Effector CD4-positive, alpha-beta T cell (primary cell): Measurements from ENCODE around the gene GPALPP1.
"Not testable (repeated sequence)": the region's sequence is repeated elsewhere in the genome, so short reads cannot be mapped to it uniquely, and the experiment has no call there.

ENCODE experiments used
- DNase-seq: peaks from one replicate; pipeline ENCODE4 v3.0.0-alpha.2; 2020
- total RNA-seq: gene quantifications from one replicate; lab custom pipeline; 2026; lab: John Stamatoyannopoulos, UW

GPALPP1 gene, protein sequence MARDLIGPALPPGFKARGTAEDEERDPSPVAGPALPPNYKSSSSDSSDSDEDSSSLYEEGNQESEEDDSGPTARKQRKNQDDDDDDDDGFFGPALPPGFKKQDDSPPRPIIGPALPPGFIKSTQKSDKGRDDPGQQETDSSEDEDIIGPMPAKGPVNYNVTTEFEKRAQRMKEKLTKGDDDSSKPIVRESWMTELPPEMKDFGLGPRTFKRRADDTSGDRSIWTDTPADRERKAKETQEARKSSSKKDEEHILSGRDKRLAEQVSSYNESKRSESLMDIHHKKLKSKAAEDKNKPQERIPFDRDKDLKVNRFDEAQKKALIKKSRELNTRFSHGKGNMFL
- 36.8 reads per million, percentile 61 among the genes with 10 or more reads in this experiment for total RNA-seq

DNA sequence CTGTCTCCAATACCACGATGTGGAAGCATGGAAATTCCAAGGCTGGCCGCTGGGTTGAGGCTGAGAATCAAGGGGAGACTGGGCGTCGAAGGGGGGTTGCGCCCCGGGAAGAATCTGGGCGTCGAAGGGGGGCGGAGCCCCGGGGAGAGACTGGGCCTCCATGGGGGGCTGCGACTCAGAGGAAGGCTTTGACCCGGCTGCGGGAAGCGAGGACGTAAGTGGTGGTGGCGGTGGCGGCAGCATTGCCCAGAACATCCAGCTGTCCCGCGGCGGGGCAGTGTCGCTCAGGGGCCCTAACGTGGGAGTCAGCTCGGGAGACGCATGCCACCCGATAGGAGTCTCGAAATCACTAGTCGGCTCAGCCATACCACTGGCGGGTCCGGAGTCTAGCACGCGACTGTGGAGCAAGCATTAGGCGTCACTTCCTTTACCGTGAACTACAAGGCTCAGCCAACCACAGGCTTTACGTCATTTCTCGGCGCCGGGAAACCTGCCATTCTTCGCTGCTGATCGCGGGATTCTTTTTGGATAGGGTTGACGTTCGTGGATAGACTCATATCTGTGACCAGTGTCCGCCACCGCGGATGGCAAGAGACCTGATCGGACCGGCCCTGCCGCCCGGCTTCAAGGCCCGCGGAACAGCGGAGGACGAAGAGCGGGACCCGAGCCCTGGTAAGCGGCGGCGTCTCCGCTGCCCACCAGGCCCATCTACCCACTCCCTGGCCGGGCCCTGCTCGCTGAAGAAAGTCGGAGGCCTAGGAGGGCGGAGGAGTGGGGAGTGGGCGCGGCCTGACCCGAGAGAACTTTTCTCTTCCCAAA is at the start of gene GPALPP1, which contains the start of gene NUFIP1:
Gene GPALPP1 (plus strand): TSS at position 468 of the 819 bp plus-strand sequence. CDS start 117 bp downstream, at position 585.
Gene NUFIP1 (minus strand): TSS at position 401 of the 819 bp plus-strand sequence. CDS start 35 bp downstream, at position 366.
- DNase-seq, result peak; percentile 93

DNA sequence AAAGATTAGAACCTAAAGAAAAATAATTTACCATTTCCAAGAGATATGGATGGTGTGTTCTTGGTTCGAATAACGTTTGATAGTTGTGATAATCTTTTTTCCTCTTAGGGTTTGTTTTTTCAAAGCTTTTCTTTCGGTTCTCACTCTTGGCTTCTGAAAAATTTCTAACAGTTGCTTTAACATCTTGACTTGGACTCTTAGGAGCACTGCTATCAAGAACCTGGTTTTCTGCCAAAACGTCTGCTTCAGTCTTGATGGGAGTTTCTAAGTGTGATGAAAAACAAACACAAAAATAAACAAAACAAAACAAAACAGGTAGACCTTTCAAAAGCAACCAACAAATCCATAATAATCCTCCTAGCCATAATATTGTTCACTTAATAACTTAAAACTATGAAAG is 45.9 kb upstream of the GPALPP1 start:
- not testable (repeated sequence) for DNase-seq

DNA sequence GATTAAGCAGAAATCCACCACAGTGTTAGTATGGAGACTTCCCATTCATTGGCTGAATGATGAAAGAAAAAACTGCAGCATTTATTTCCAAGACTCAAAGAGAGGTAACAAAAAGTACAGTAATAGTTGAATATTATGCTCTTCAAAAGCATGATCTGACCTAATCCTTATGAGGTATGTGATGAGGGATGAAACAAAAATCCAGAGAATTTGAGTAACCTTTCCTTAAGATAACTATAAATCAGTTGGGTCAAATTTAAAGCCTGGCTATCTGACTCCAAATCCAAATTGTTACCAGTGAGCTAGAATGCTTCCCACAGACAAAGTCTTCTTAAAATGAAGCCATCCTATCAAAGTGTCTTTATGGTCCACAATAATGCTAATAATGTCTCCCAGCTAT is 38.2 kb upstream of the GPALPP1 start:
- no peak for DNase-seq

DNA sequence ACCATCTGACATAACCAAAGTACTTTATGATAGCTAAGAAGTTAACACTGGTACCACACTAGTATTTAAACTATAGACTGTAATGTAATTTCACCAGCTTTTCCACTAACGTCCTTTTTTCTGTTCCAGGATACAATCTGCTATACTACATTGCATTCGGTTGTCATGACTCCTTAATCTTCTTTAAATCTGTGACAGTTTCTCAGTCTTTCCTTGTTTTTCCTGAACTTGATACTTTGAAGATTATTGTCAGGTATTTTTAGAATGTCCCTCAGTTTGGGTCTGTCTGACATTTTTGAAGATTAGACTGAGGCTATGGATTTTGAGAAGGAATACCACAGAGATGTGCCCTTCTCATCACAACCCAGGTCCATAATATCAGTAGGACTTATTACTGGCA is 36.7 kb upstream of the GPALPP1 start:
- no peak for DNase-seq

DNA sequence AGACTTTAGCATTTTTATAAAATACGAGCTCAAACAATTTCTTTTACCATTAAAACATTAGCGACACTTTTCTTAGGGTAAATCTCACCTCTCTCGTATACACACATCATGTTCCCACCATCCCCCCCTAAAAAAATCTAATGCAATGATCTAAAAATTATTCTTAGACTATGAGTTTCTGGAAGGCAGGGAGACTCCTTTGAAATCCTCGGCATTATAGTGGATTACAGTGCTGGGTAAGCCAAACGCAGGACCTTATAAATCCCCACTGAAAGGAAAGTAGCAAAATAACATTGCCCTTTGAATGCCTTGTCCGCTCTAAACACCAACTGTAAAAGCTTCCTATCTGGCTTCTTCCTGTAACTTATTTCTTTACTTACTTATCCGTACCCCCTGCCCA is 35.1 kb upstream of the GPALPP1 start:
- no peak for DNase-seq

DNA sequence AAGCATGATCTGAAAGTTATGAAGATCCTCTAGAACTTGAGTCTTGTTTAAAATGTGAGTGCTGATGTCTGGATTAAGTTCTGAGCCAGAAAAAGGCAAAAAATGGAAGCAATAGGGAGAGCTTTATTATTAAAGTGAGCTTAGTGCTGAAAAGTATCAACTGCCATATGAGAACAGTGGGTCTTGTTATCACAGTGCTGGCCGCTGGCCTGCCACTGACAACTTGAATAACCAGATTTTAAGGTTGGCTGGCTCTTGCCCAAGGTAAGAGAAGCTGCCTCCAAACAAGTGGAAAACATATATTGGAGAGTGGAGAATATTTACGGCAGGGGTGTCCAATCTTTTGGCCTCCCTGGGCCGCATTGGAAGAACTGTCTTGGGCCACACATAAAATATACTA is 33.9 kb upstream of the GPALPP1 start:
- DNase-seq, result no peak

DNA sequence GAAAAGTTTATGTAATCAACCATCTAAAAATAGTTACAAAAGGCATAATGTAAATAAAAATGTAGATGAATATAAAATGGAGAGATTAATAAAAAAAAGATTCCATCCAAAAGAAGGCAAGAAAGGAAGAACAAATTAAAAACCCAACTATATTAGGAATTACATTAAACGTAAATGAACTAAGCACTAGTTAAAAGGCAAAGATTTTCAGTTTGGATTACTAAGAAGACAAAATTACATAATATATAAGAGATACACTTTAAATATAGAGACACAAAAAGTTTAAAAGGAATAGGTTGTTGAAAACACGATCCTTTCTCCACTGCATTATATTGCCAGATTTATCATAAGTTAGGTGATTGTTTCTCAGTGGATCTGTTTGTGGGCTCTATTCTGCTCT is 27.3 kb upstream of the GPALPP1 start:
- no peak for DNase-seq

DNA sequence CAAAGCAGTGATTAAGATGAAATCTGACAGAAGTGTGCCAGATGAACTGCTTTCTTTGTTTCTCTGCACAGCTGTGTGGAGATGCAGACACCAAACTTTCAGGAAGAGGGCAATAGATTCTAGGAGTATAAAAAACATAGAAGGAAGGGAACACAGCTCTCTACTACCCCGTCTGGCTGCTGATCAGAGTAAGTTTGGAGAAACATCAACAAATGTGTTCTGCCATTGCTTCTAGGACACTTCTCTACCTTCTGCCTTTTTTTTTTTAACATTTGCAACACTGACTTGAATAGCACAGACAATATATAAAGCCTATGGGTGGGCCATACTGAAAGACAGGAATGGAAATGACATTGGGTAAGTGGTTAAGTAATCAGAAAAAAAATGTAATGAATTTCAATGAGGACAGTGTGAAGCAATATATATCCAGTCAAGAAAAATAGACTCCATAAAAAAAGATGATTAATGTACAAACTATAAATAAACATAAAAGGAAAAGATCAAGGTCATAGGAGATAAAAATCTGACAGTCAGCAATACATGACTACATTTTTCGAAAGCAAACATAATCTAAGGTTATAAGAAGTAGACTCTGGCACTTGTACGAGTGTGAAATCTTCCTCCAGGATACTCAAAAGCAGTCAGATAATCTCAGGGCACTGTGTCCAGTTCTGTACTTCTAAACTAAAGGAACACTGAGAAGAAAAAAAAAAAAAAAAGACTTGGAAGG is 21.5 kb upstream of the GPALPP1 start:
- DNase-seq, result no peak

DNA sequence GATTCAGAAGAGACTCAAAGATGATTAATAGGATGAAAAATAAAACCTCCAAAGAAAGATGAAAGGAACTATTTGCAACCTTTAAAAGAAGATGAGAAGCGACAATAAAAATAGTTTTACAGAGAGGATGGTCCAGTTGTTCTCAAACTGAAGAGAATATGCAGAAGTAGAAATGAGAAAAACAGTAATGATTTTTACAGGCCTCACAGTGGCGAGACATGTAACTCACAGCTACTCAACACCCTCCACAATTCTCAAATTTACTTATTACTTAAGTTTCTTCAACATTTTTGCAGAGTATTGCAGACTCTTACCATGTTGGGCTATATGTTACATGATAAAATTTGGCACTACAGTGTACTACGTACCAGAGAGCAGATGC is 20.9 kb upstream of the GPALPP1 start:
- no peak for DNase-seq

DNA sequence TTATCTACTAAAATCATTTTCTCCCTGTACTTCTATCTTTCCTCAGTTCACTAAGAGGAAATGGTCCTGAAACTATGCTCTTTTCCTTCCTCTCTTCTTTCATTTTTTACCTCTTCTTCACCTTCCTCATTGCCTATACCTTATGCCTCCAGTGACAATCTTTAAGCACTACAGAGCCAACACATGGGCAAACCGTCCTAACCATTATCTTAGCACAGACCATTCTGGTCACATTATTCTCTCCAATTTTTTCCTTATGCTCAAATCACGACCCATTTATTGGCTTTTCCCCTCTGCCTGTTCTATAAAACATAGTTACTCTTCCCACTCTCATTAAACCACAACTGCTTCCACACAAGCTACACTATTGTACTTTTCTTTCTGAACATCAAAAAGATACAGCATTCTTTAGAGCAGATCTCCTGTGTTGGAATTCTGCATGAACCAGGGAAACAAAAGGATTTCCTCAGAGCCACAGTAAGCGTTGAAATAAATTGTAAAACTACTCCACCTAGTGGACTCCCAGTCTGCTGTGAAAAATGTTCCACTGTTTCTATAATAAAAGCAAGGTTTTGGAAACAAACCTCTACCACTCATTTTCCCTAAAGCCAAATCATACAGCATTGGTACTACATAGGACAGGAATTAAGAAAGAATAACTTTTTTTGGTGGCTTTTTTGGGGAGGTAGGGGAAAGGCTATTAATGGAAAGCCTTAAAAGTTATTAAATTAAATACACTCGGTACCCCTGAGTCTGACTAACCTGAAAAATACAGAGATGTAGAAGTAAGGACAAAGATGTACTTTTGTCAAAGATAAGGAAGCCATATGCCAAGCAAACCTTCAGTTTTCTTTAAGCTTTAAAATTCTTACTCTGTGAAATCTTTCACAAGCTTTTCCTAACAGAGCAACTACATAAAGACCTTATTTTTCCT is 19.5 kb upstream of the GPALPP1 start:
- DNase-seq, result no peak

DNA sequence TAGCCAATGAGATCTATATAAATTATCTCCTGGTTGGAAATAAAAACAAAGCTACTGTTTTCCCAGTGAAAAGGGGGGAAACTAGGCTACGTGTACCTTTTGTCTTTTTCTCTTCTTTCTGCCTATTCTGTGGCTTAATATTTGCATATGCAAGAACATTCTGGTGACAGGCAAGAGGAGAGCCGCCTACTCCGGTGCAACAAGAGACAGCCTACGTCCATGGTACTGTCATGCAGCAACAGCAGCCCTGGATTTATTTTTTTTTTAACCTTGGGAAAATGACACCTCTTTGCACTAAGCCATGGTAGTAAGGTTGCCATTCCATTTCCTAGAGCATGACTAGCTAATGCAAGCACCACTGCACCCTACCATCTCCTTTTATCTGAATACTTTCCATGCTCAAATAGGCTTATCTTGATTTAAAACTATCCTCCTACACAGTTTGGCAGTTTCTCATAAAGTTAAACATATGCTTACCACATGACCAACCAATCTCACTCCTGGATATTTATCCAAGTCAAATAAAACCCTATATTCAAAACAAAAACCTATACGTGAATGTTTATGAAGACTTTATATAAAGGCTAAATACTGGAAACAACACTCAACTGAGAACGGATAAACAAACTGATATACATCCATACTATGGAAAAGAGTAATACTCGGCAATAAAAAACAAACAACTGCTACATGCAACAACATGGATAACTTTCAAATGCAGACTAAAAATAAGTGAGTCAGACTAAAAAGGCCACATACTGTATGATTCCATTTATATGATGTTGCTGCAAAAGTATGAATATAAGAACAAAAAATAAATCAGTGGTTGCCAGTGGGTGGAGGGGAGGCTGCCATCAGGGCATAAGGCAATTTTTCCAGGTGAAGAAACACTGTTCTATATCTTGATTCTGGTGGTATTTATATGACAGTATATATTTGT is 17.4 kb upstream of the GPALPP1 start:
- no peak for DNase-seq

DNA sequence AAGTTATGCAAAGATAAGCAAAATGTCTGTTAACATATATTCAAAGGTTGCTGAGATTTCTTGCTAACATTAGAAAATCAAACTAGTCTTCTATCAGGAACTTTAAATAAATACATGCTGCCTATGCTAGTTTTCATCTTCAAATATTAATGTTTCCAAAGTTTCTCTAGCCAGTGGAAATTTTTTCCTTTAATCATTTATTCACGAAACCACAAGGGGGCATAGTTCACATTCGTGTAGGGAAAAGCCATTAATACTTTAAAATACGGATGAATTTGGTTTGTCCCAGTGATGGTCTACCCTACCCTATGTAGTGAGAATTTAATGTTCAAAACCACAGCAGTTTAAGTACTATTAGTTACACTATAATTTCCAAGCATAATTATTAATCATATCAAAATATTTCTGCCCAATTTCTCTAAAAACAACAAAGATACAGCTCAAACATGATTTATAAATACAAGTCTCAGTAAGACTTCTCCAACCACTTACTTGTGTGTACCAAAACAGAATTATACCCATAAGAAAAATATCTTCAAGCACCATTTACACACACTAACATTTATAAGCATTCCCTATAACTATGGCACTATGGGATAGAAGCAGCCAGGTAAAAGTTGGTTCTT is 16.3 kb upstream of the GPALPP1 start:
- no peak for DNase-seq

DNA sequence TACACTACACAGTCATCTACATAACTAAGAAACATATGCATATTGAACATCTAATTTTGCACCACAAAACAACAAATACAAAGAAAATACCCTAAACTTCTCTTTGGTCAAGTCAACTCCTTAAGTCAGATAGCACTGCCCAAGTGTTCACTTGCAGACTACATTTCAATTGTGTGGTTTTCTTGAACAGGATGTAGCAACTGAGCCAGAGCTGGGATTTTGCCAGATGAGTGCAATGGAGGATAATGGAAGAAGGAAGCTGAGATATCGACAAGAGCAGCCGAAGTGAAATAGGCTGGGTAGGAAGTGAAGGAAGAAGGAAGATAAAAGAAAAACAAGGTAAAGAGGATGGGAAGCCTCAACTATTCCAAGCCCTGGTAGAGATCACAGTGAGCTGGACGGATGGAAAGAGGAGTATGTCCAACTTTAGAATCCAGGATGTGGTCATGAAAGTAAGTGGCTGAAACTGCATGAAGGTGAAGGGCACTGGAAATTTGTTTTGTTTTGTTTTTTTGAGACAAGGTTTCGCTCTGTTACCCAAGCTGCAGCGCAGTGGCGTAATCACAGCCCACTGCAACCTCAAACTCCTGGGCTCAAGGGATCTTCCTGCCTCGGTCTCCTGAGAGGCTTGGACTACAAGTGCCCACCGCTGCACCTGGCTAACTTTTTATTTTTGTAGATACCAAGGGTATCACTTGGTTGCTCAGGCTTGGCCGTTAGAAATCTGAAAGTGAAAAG is 15.1 kb upstream of the GPALPP1 start:
- DNase-seq, result no peak

DNA sequence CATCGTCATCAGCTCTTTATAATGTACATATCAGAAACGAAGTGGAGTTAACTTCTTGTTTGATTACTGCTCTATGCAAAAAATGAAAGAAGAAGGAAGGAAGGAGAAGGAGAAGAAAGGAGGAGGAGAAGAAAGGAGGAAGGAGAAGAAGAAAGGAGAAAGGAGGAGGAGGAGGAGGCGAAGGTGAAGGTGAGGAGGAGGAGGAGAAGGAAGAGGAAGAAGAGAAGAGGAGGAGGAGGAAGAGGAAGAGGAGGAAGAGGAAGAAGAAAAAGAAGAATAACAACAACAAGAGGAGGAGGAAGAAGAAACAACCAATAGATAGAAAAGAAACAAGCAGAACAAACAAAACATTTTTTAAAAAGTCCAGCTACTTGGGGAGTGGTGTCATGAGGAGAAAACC is 13.1 kb upstream of the GPALPP1 start:
- DNase-seq, result no peak

DNA sequence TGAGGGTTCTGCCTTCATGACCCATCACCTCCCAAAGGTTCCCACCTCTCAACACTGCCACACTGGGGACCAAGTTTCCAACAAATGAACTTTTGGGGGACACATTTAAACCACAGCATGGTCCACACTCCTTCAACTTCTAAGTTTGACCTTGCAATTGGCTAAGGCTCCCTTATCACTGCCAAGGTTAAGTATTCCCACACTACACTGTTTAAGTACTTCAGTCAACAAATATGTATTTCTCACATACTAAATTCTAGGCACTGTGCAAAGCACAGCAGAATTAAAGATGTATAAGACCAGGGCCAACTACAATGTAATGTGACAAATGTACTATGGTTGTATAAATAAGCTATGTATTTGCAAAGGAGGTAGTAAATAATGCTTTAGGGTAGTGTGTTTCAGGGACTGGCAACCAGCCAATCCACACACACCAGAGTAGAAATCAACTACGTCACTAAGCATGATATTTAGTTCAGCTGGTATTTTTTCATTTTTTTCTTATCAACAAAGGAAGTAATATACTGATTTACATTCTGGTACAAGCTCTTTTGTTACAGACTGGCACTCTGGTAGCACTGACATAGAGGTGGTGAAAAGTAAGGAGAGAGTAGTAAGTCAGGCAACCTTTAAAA is 12.3 kb upstream of the GPALPP1 start:
- no peak for DNase-seq

DNA sequence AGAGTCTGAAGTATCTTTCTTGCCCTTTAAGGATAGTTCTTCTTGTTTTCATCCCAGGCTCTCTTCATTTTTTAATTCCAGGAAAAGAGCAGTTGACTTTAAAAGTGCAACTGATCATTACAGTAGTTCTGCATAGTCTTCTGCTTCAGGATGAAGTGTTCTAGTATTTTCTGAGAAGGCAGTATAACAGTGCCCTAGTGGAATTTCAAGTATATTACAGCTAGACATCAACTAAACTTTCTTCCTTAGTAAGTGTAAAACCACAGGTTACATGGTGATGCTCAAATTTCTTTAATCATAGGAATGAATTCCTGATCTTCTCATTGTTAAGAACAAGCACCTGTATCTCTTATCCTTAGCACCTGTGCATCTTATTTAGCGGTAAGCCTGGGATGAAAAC is 11.0 kb upstream of the GPALPP1 start:
- DNase-seq, result no peak

DNA sequence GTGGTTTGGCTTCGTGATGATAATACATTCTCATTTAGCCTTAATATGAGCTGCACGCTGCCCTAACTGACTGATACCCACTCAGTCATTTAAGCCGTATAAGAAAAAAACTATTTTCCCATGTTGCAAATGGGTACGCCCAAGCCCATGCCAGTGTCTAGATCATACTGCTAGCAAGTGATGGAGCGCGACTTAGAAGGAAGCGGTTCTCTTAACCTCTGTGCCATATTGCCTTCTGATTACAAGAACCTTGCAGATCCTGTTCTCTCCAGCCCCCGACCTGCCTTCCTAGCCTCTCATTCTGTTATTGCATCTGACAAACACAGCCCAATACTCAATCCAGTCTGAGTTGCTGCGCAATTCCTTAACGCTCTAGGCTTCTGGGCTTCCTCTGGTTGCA is 603 bp downstream of the GPALPP1 start:
- no peak for DNase-seq

DNA sequence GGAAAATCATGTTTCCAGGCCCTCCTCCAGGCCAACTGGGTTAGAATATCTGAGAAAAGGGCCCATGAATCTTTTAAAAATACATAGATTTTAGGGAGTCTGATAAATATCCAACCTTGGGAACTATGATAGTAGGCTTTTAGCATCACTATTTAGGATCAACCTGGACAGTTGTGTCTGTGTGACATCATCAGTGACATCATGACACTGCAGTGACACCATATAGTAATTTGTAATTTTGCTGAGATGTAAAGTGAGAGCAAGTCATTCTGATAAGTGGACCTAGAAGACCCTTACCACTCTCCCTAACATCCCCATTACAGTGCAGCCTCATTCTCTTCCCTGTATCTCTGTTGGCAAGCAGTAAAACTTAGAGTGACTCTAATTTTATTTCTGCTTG is 14.1 kb downstream of the GPALPP1 start:
- DNase-seq, result no peak

DNA sequence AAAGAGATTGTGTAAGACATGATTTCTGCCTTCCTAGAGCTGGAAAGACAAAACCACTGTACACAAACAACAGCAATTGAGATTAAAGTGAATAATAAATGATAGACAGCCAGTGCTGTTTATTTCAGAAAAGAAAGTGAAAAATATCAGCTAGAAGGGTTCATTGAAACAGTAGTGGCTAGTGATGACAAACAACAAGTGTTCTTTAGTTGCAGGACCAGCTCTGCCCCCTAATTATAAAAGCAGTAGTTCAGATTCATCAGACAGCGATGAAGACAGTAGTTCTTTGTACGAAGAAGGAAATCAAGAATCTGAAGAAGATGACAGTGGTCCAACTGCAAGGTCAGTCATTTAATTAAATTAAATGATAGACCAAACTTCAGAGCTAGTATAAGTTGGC is 14.8 kb downstream of the GPALPP1 start:
- no peak for DNase-seq
